ENCODE data around the gene FHOD3. TPM values are rescaled to one million over a fixed set of nuclear protein-coding genes. Genes with fewer than 3 reads are reported as not detected.

Gene FHOD3
- total and polyA plus RNA-seq, 2 of the 13 experiments (the other 11 are each of a cell fraction or from before 2014, with no cell fraction given): 0.07 TPM; not detected in 1

DNA sequence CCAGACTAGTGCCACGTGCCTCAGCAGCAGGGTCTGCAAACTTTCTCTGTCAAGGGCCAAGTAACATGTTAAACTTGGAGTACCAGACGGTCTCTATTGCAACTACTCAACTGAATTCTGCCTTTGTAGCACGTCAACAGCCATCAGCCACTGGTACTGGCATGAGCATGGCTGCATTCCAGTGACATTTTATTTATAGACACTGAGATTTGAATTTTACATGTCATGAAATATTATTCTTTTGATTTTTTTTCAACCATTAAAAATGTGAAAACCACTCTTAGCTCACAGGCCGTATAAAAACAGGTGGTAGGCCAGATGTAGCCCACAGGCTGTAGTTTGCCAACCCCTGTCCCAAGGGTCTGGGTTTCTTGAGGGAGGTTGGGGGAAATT, 331.6 kb downstream of the FHOD3 start (continued):
- TF ChIP-seq, protein P1, sequence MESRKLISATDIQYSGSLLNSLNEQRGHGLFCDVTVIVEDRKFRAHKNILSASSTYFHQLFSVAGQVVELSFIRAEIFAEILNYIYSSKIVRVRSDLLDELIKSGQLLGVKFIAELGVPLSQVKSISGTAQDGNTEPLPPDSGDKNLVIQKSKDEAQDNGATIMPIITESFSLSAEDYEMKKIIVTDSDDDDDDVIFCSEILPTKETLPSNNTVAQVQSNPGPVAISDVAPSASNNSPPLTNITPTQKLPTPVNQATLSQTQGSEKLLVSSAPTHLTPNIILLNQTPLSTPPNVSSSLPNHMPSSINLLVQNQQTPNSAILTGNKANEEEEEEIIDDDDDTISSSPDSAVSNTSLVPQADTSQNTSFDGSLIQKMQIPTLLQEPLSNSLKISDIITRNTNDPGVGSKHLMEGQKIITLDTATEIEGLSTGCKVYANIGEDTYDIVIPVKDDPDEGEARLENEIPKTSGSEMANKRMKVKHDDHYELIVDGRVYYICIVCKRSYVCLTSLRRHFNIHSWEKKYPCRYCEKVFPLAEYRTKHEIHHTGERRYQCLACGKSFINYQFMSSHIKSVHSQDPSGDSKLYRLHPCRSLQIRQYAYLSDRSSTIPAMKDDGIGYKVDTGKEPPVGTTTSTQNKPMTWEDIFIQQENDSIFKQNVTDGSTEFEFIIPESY (CRISPR knock-in tag; IDR thresholded peaks at IDR 0.05): no peak
- TF ChIP-seq CREM (IDR thresholded peaks at IDR 0.05) (no peak), CREM (CRISPR knock-in tag; IDR thresholded peaks at IDR 0.05) (no peak), ARID2 (CRISPR knock-in tag; IDR thresholded peaks at IDR 0.05; ENCODE audit: borderline replicate concordance) (no peak), ZNF75D (CRISPR knock-in tag; IDR thresholded peaks at IDR 0.05; ENCODE audit: borderline replicate concordance) (no peak)
- TF ChIP-seq, protein P2, sequence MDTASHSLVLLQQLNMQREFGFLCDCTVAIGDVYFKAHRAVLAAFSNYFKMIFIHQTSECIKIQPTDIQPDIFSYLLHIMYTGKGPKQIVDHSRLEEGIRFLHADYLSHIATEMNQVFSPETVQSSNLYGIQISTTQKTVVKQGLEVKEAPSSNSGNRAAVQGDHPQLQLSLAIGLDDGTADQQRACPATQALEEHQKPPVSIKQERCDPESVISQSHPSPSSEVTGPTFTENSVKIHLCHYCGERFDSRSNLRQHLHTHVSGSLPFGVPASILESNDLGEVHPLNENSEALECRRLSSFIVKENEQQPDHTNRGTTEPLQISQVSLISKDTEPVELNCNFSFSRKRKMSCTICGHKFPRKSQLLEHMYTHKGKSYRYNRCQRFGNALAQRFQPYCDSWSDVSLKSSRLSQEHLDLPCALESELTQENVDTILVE (CRISPR knock-in tag; IDR thresholded peaks at IDR 0.05): no peak
- TF ChIP-seq, protein P3, sequence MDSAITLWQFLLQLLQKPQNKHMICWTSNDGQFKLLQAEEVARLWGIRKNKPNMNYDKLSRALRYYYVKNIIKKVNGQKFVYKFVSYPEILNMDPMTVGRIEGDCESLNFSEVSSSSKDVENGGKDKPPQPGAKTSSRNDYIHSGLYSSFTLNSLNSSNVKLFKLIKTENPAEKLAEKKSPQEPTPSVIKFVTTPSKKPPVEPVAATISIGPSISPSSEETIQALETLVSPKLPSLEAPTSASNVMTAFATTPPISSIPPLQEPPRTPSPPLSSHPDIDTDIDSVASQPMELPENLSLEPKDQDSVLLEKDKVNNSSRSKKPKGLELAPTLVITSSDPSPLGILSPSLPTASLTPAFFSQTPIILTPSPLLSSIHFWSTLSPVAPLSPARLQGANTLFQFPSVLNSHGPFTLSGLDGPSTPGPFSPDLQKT (CRISPR knock-in tag; IDR thresholded peaks at IDR 0.05; ENCODE audit: borderline replicate concordance): no peak

DNA sequence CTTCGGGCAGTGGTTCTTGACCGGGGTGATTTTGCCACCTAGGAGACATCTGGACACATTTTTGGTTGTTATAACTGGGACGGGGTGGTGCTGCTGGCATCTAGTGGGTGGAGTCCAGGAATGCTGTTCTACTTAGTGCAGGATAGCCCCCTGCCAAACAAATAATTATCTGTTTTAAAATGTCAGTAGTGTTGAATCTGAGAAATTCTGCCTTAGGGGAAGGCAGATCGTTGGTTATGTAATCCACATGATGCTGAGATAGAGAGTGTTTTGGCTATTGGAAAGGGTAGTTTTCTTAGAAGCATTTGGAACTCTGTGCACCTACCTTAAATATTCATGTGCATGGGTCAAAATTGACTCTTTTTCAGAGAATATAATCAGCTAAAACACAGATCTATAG, 332.3 kb downstream of the FHOD3 start:
- Histone ChIP-seq H2AFZ (ENCODE audit: low read length) (no peak overlapping the region), H3K9me3 (ENCODE audit: low read length) (no peaks in the 10 kb centered on the region), H3K4me1 (ENCODE audit: insufficient read depth, low read length) (peaks cover 7% of the 10 kb centered on the region; the same call in 1 of the 2 replicates), H3K79me2 (ENCODE audit: insufficient read depth, low read length) (no peaks in the 10 kb centered on the region), H3K27ac (ENCODE audit: extremely low read length, insufficient read depth, low read length) (no peak overlapping the region), H3K27me3 (ENCODE audit: control insufficient read depth in 1 of 2, insufficient read depth in 2 of 2, low read length in 2 of 2) (0 out of 5 replicates have a peak, but pooled peaks cover 0 to 1% of the 10 kb centered on the region in 2 experiments), H3K36me3 (replicated peaks in 1 of 2; ENCODE audit: control insufficient read depth in 1 of 2, insufficient read depth in 2 of 2, low read length in 2 of 2) (no peaks in the 10 kb centered on the region), H4K20me1 (ENCODE audit: insufficient read depth, low read length) (no peaks in the 10 kb centered on the region), H3K4me2 (ENCODE audit: low read depth, low read length) (no peak overlapping the region), H3K9ac (ENCODE audit: insufficient read depth, low read depth, low read length) (no peak overlapping the region), H3K4me3 (replicated peaks in 1 of 3; ENCODE audit: insufficient read depth in 1 of 3, low read depth in 2 of 3, low read length in 3 of 3) (no peak overlapping the region)
- intact Hi-C loops (cut with micrococcal nuclease; ENCODE audit: unreplicated experiment) (no loop called here), in situ Hi-C loops (cut with HindIII; ENCODE audit: extremely low pct_ligation_motif_present, low pct_unique_long_range_greater_than_20kb) (no loop called here)
- CTCF ChIA-PET (ENCODE audit: low intra/inter-chr PET ratio, low total read pairs): no interaction called here
- DNase-seq (ENCODE audit: low spot score) (no peak), FAIRE-seq (no peak), ATAC-seq (no peak)
- WGBS (ENCODE audit: low lambda C conversion rate): 26% methylated on average over 4 of the region's 4 CpGs
- POLR2A ChIA-PET: no interaction called here
- BruUV-seq (replicated peaks): no TSS peak
- TF ChIP-seq, protein P4, sequence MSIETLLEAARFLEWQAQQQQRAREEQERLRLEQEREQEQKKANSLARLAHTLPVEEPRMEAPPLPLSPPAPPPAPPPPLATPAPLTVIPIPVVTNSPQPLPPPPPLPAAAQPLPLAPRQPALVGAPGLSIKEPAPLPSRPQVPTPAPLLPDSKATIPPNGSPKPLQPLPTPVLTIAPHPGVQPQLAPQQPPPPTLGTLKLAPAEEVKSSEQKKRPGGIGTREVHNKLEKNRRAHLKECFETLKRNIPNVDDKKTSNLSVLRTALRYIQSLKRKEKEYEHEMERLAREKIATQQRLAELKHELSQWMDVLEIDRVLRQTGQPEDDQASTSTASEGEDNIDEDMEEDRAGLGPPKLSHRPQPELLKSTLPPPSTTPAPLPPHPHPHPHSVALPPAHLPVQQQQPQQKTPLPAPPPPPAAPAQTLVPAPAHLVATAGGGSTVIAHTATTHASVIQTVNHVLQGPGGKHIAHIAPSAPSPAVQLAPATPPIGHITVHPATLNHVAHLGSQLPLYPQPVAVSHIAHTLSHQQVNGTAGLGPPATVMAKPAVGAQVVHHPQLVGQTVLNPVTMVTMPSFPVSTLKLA (IDR thresholded peaks at IDR 0.05): no peak
- TF ChIP-seq GFI1 (CRISPR knock-in tag; IDR thresholded peaks at IDR 0.05; ENCODE audit: borderline replicate concordance): no peak
- no peak for TF ChIP-seq TBX3 (IDR thresholded peaks at IDR 0.05; ENCODE audit: borderline replicate concordance)
- TF ChIP-seq, protein P5, sequence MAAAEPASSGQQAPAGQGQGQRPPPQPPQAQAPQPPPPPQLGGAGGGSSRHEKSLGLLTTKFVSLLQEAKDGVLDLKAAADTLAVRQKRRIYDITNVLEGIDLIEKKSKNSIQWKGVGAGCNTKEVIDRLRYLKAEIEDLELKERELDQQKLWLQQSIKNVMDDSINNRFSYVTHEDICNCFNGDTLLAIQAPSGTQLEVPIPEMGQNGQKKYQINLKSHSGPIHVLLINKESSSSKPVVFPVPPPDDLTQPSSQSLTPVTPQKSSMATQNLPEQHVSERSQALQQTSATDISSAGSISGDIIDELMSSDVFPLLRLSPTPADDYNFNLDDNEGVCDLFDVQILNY (CRISPR knock-in tag; conservative IDR thresholded peaks at IDR 0.05): no peak
- no peak for TF ChIP-seq MAFK (conservative IDR thresholded peaks at IDR 0.05 in 1 of 2, IDR thresholded peaks at IDR 0.05 in 1 of 2; ENCODE audit: low read length in 2 of 2)
- no peak for TF ChIP-seq GTF2F1 (IDR thresholded peaks at IDR 0.05; ENCODE audit: low read length)
- TF ChIP-seq ZNF326 (CRISPR knock-in tag; IDR thresholded peaks at IDR 0.05; ENCODE audit: borderline replicate concordance): no peak
- TF ChIP-seq, protein P6, sequence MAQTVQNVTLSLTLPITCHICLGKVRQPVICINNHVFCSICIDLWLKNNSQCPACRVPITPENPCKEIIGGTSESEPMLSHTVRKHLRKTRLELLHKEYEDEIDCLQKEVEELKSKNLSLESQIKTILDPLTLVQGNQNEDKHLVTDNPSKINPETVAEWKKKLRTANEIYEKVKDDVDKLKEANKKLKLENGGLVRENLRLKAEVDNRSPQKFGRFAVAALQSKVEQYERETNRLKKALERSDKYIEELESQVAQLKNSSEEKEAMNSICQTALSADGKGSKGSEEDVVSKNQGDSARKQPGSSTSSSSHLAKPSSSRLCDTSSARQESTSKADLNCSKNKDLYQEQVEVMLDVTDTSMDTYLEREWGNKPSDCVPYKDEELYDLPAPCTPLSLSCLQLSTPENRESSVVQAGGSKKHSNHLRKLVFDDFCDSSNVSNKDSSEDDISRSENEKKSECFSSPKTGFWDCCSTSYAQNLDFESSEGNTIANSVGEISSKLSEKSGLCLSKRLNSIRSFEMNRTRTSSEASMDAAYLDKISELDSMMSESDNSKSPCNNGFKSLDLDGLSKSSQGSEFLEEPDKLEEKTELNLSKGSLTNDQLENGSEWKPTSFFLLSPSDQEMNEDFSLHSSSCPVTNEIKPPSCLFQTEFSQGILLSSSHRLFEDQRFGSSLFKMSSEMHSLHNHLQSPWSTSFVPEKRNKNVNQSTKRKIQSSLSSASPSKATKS (CRISPR knock-in tag; IDR thresholded peaks at IDR 0.05): no peak

Measured in HepG2 (cell line).